CD4-positive, alpha-beta T cell treated with Interleukin-4 for 1 hour (primary cell): ENCODE measurements around the gene PHAF1.

Experiments used
- DNase-seq, 2 donors: peaks; one replicate each; pipeline ENCODE4 v3.0.0-alpha.2; 2020 to 2022

The PHAF1 gene

DNA sequence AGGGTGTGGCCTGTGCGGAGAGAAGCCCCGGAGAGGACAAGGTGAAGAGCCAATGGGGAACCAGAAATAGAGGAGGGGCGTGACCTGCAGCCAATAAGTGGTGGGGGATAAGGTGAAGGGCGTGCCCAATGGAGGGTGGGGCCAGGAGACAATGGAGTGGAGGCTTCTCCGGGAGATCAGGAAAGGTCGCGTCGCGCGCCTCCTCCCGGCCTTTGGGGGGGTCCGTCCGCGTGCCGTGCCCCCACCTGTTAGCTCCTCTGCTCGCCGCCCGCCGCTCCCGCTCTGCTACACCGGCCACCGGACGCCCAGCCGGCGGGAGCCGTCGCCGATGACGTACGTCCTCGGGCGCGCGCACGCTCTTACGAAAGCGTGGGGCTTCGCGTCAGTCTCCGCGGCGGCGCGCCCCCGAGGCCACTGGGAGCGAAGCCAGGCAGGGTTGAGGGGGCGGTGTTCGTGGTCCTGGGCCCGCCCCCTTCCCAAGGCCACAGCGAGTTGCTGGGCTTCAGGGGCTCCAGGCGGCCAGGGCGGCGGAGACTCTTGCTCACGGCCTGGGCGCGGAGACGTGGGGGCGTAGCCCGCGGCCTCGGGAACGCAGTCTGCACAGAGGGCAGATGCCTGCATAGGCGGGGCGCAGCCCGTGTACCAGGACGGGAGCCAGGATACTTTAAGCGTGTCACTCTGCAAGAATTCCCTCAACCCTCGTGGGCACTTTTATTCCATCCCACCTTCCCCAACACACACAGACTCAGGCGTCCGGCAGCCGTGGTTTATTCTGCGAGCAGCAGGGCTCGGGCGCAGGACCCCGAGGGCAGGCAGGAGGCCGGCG, 74.1 kb downstream of the PHAF1 start, which contains the start of gene MATCAP1:
Gene MATCAP1, minus strand, starts transcription at position 337 of the 826 bp plus-strand sequence. CDS start 3,353 bp downstream, outside the sequence.
- DNase-seq = peak; percentile 97 to 98

DNA sequence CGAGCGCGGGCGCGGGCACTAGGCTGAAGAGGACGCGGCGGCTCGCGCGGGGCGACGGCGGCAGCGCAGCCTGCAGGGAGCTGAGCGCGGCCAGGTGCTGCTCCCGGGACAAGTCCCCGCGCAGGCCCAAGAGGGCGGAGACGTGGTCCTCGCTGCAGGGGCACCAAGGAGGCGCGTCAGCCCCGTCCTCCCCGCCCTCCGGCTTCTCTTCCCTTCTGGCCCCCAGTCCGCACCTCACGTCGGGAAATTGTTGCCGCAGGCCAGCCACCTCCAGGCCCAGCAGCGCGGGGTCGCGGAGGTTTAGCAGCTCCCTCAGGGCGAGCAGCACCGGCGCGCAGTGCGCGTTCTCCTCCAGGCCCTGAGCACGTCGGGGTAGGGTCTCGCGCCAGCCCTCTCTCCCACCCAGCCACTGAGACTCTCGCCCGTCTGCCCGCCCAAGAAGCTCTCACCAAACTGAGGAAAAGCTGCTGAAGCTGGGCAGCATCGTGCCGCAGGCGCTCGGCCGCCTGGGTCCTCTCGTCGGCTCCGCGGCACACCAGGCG, 74.8 kb downstream of the PHAF1 start:
- no peak for DNase-seq

DNA sequence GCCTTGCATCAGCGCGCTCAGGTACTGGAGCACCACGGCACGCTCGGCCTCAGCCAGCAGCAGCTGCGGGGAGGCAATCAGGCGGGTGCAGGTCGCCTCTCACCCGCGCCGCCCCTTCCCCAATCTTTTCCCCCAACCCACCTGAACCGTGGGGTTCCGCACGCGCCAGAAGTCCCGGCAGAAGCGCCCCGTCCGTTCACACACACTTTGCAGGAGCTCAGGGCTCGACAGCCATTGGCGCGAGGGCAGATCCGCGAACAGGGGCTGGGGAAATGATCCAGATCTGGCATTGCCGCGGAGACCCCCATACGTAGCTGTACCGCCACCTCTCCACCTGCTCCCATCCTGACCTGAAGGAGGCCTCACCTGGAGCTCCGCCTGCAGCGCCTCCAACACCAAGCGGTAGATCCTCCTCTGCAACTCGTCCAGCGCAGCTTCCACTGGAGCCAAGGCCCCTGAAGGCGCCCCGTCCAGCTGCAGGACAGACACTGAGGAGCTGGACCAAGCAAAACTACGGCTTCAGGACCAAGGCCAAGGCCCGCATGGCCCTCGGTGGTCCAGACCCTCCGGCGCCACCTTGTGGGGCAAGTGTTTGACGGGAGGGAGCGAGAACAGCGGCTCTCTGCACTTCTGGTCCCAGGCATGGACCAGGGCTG, 75.4 kb downstream of the PHAF1 start:
- peak; percentile 84 to 85 for DNase-seq

DNA sequence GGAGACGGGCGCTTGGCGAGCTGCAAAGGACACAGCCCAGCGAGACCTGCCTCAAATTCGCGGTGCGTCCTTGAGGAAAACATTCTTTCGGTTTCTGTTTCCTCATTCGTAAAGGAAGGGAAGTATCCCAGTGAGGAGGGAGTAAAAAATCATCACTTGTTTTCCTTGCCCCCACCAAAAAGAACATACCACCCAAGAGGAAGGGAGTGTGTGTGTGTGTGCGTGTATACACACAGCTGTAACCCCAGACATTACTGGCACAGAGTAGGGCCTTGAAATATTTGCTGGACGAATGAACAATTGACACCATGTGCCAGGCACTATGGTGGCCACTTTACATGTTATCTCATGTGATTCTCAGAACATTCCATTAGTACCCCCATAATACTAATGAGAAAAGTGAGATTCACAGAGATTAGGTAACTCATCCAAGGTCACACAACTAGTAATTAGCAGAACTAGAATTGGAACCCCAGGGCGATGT, 76.0 kb downstream of the PHAF1 start:
- no peak for DNase-seq

DNA sequence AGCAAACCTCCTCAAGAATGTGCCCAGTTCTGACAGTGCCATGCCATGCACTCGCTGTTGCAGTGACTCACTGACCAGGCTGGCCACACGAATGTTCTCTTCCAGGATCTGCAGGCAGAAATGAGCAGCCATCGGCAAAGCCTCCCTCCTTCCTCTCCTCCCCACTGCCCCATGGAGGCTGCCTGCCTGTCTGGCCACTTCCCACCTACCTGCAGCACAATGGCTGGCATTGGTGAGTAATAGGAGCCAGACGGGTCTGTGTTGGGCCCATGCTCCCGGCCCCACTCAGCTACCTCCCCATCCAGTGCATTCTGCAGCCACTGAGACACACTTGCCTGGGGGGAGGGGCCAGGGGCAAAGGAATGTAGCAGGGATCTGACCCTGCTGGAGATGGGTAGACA, 76.8 kb downstream of the PHAF1 start:
- DNase-seq = no peak

DNA sequence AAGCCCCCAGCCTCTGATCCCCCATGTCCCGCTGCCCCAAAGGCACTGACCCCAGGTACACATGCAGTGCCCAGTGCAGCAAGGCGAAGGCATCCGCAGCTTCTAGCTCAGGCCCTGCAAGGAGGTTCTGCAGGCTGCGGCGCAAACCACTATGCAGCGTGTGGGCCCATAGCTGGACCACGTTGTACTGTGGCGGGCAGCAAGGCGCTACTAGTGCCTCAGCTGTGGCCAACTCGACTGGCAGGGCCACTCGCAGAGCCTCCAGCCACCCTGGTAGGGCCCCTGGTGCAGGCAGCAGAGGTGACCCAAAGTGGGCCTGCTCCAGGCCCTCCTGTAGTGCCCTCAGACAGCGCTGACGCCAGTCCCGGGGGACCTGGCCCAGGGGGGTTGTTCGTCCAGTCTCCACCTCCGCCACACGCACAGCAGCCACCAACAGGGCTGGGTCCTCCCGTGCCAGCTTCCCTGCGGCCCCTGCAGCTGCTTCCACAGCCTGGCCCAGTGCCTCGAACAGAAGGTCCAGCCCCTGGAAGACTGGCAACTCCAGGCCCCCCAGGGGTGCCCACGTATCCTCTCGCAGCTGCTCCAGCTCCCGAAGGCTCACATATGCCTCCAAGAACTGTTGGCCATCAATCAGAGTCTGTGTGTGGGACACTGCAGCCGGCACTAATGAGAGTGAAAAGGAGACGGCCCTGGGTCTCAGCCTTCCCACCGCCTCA, 77.6 kb downstream of the PHAF1 start:
- DNase-seq = no peak

DNA sequence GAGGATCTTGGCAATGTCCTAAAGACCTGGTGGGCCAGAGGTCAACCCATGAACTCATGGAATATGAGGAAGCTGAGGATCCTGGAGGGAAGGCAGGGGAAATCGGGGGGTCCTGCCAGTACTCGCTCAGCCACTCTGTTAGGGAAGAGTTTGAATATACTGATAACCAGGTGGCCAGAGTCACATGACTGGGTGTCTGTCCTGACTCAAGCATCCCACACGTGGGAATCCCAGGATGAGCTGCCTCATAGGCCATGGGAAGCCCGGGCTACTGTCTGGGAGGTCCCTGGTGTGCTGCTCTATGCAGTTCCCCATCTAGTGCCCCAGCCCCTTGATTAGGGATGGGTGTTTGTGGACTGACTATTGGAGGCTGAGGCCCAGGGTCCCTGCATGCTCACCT, 78.6 kb downstream of the PHAF1 start:
- no peak for DNase-seq

DNA sequence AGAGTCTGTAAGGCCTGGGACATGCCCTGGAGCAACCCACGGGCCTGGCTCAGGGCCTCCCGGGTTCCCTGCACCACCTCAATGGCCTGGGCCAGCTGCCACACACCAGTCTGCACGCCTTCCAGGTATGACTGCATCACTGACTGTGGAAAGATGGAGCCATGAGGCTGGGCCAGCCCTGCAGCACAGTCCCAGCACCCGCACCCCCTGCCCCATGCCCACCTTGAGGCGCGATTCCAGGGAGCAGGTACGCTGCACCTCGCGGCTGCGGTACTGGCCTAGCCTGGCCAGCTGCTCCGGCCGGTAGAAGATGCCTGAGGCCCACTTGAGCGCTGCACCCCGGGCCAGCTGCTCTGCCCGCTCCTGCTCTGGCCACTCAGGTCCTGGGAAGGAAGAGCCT, 79.1 kb downstream of the PHAF1 start:
- no peak for DNase-seq

DNA sequence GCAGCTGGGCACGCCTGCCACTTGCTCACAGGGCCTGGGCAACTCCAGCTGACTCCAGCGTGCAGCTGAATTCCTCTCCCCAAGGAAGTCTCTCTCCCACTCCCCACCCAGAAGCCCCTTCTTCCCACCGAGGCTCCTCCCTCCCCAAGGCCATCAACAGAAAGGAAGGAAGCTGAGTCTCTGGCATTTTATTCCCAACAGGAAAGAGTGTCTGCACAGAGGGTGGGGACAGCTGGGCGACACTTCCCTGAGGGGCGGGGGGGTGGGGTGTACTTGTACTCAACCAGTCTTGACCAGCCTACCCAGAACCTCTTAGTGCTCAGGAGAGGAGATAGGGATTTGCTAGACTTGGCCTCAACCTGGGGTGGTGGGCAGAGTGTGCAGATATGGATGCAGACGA, 80.3 kb downstream of the PHAF1 start, which contains the start of gene EXOC3L1:
Gene EXOC3L1, minus strand, starts transcription at position 96 of the 400 bp plus-strand sequence. CDS start 460 bp downstream, outside the sequence.
- DNase-seq = no peak

DNA sequence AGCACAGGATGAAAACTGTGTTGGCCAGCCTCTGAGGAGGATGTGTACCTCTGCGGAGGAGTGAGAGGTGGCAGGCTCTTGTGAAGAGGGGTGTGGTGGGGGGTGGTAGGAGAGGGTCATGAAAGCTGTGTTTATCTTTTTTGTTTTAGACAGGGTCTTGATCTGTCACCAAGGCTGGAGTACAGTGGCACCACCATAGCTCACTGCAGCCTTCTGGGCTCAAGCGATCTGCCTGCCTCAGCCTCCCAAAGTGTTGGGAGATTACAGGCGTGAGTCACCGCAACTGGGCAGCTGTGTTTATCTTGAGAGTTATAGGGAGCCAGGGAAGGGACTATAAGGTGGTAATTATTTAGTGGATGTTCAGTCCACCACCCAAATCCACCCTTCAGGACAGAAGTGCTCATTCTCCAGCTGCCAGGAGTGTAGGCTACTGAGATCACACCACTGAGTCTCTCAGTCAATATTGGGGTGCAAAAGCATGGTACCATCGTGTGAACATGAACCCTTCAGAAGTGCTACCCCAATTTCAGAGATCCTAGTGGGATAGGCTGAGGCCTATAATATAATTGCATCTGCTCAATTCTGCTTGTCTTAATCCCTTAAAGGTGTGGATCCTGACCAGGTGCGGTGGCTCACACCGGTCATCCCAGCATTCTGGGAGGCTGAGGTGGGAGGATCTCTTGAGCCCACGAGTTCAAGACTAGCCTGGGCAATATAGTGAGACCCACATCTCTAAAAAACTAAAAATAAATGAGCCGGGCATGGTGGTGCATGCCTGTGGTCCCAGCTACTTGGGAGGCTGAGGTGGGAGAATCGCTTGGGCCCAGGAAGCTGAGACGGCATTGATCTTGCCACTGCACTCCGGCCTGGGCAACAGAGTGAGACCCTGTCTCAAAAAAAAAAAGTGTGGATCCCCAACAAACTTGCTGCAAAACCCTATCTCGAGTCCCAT, 81.0 kb downstream of the PHAF1 start:
- no peak for DNase-seq

DNA sequence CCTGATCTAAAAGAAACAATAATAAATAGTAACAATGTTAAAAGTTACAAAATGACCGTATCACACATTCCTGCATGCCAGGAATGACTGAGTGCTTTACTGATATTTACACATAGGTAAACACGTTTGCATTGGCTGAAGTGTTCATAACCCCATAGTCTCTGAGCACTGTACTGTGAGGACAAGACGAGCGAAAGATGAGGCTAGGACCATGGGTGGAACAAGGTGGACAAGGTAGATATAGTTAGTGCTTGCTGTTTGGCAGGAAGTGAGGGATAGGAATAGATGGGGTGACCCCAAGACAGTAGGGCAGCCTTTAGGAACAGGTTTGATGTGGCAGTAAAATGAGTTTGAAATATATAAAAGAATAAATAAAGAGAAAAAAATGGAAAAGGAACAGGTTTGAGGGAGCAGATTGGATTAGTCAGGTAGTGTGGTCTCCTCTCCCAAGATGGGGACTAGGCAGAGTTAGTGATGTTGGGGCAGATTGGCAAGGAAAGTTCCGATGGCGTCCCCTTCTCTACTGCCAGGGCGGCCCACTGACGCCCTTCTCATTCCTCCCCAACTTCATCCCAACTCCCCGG, 81.8 kb downstream of the PHAF1 start:
- DNase-seq = no peak

DNA sequence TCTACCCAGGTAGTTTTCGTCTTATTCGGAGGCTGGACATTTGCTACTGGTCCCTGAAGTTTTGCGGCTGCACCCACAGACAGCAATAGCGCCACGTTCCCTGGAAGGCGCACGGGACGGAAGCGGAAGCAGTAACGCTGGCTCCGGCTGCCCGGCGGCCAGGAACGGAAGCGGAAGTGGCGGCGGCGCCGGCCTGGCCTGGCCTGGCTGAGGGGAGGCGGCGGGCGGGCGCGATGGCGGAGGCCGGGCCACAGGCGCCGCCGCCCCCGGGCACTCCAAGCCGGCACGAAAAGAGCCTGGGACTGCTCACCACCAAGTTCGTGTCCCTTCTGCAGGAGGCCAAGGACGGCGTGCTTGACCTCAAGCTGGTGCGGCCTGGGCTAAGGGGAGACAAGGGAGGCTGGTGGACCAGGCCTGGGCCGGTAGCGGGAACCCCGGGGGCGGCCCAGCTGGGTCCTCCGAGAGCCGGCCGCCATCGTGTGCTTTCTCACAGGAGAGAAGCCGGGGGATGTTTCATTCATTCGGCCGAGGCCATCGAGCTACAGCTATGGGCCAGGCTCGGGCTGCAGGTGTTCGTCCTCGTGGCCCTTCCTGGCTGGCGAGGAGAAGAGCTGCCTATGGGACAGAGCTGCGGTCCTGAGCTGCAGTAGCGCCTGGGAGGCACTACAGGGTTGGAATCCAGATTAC, 82.4 kb downstream of the PHAF1 start, which contains the start of gene E2F4:
Gene E2F4, plus strand, starts transcription at position 161 of the 687 bp plus-strand sequence. Its CDS starts 73 bp downstream, at position 234.
- peak; percentile 88 to 89 for DNase-seq

DNA sequence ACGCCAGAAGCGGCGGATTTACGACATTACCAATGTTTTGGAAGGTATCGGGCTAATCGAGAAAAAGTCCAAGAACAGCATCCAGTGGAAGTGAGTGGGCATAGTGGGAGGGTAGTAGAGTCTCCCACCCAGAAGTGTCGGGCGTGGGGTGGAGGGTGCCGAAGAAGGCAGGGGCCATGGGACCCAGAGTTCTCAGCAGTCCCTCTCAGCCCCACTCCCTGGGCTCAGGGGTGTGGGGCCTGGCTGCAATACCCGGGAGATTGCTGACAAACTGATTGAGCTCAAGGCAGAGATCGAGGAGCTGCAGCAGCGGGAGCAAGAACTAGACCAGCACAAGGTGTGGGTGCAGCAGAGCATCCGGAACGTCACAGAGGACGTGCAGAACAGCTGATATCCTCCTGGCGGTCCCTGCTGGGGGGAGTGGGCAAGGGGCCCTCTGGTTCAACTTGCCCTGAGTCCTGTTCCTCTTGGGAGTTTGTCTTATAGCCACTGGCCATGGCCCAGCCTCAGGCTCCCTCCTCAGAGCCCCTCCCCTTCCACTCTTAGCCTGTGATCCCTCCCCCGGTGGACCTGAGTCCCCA, 83.1 kb downstream of the PHAF1 start:
- no peak for DNase-seq

DNA sequence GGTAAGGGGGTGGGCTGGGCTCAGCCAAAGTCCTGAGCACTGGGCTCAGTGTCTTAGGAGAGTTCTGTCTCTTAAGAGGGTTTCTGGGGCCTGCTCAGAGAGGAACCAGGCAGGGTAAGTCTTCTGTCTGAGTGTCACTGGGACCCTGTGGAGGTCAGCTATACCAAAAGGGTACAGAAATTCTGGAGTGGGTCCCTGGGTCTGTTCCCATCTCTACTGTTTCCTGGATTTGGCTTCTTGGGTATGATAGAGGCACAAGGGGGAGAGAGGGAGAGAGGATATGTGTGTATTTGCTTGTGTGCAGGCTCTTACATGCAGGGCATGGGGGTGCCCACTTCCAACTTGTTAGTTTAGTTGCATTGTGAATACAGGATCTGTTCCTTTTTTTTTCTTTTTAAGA, 83.8 kb downstream of the PHAF1 start:
- DNase-seq = no peak

DNA sequence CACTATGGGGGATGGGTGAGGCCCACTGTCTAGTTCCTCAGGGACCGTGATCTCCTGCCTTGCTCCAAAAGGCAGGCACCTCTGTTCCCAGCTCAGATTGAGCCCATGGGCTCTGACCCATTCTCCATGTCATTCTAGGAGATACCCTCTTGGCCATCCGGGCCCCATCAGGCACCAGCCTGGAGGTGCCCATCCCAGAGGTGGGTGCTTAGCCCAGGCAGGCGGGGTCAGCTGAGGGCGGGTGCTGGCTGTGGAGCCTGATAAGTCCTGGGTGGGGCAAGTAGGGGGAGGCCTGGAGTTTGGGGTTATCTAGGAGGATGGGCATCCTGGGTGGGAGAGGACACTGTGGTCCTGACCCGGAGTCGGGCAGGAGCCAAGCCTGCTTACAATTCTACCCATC, 84.5 kb downstream of the PHAF1 start:
- DNase-seq = no peak

DNA sequence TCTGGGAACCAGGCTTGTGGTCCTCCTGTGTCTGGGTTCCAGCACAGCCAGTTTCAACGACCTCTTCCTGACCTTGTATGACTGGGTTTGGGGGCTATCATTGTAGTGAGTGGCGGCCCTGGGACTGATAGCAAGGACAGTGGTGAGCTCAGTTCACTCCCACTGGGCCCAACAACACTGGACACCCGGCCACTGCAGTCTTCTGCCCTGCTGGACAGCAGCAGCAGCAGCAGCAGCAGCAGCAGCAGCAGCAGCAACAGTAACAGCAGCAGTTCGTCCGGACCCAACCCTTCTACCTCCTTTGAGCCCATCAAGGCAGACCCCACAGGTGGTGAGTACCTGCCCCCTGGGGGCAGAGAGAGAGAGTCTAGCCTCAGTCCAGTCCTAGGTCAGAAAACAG, 85.9 kb downstream of the PHAF1 start:
- no peak for DNase-seq

DNA sequence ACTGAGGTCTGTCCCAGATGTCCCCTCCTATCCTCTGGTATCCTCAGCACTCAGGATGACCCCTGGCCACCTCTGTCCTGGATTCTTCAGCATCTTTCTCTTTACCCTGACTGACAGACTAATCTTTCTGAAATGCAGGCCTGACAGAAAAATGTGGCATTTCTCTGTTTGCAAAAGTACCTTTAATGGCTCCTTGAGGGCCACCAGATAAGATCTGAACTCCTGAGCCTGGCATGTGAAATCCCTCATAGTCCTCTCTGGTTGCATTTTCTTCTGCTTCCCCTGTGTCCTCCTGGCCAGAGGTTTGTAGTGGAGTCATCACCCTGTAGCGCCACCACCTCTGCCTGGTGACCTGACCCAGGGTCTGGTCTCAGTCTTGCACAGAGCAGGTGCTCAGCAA, 87.1 kb downstream of the PHAF1 start:
- DNase-seq = no peak

DNA sequence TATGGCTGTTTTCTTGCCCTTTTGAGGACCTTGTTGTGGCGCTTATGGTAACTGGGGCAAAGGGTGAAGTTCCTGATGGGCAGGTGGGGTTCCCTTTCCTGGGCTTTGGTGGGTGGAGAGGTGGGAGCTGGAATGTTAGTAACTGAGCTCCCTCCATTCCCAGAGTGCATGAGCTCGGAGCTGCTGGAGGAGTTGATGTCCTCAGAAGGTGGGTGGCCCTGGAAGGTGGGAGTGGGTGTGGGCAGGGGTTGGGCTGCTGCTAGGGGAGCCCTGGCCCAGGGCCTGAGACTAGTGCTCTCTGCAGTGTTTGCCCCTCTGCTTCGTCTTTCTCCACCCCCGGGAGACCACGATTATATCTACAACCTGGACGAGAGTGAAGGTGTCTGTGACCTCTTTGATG, 88.0 kb downstream of the PHAF1 start:
- DNase-seq = no peak
